HEK293 (cell line): Measurements from ENCODE around the gene COIL.

Source experiments
- CTCF ChIA-PET: fragments of 350-600 bp; formaldehyde crosslinking; extraction: SDS; loops from one replicate; lab custom pipeline; 2021; ENCODE audit warnings: antibody characterized with exemption; lab: Yijun Ruan, JAX
- POLR2A ChIA-PET: fragments of 300-600 bp; formaldehyde crosslinking; extraction: SDS; loops from one replicate; lab custom pipeline; 2020; ENCODE audit warnings: antibody characterized with exemption, inconsistent platforms; lab: Yijun Ruan, JAX
- H3K27ac ChIP-seq: fragments of 200-500 bp; sonication (Bioruptor generic); 2 replicates; pipeline ENCODE4 v1.5.1; 2014; ENCODE audit warnings: low read depth, low read length, control low read depth, inconsistent platforms; ENCODE audit errors: extremely low read depth
- H3K36me3 ChIP-seq, 2 experiments: fragments of 200-500 bp in 1 of 2; sonication (Bioruptor generic) in 1 of 2; 1 replicate in 1 of 2; 2 replicates in 1 of 2; pipeline ENCODE4 v1.5.1; 2014 to 2017; ENCODE audit warnings: inconsistent platforms in 2 of 2, low read length in 2 of 2; ENCODE audit not compliant: control insufficient read depth in 2 of 2, insufficient read depth in 1 of 2
- H3K4me1 ChIP-seq: fragments of 200-500 bp; sonication (Bioruptor generic); 2 replicates; pipeline ENCODE4 v1.5.1; 2014; ENCODE audit warnings: mild to moderate bottlenecking, low read length, inconsistent platforms; ENCODE audit not compliant: control insufficient read depth, insufficient read depth
- H3K4me3 ChIP-seq: 2 replicates; pipeline ENCODE4 v1.5.1; 2011; ENCODE audit warnings: low read depth, mild to moderate bottlenecking, control low read depth, low read length, moderate library complexity
- H3K9me3 ChIP-seq: fragments of 200-500 bp; sonication (Bioruptor generic); 2 replicates; pipeline ENCODE4 v1.5.1; 2014; ENCODE audit warnings: low read depth, low read length, inconsistent platforms; ENCODE audit not compliant: control insufficient read depth, insufficient read depth
- EGR2 ChIP-seq: fragments of 450-650 bp; formaldehyde crosslinking; IDR thresholded peaks from 2 replicates; pipeline ENCODE4 v1.5.1; 2016; ENCODE audit warnings: low read depth, missing biosample characterization, missing genetic modification characterization
- HOXD13 ChIP-seq: sonication (generic); formaldehyde crosslinking; IDR thresholded peaks from 2 replicates; pipeline ENCODE4 v1.8.0; 2022; ENCODE audit warnings: missing genetic modification reagents, borderline replicate concordance
- SETDB1 ChIP-seq: IDR thresholded peaks from one replicate; pipeline ENCODE4 v1.6.1; 2017; ENCODE audit warnings: mild to moderate bottlenecking, low read length, moderate library complexity, mixed read lengths; ENCODE audit not compliant: insufficient read length
- TCF7L2 ChIP-seq: IDR thresholded peaks from 2 replicates; pipeline ENCODE4 v1.6.1; 2011; ENCODE audit warnings: low read depth, mild to moderate bottlenecking, inconsistent platforms, low read length, moderate library complexity, borderline replicate concordance
- ZBTB8A ChIP-seq: fragments of 450-650 bp; formaldehyde crosslinking; IDR thresholded peaks from 2 replicates; pipeline ENCODE4 v1.5.1; 2016; ENCODE audit warnings: missing biosample characterization, missing genetic modification characterization
- ZFHX2 ChIP-seq: fragments of 450-650 bp; formaldehyde crosslinking; conservative IDR thresholded peaks from 2 replicates; pipeline ENCODE4 v1.5.1; 2016; ENCODE audit warnings: missing biosample characterization, missing genetic modification characterization
- ZNF174 ChIP-seq: fragments of 450-650 bp; formaldehyde crosslinking; IDR thresholded peaks from 2 replicates; pipeline ENCODE4 v1.5.0; 2017; ENCODE audit warnings: missing biosample characterization, mild to moderate bottlenecking, missing genetic modification characterization
- ZNF184 ChIP-seq: fragments of 450-650 bp; IDR thresholded peaks from 2 replicates; pipeline ENCODE4 v1.5.1; 2018; ENCODE audit warnings: missing biosample characterization, mild to moderate bottlenecking, missing genetic modification characterization
- ZNF221 ChIP-seq: fragments of 450-650 bp; formaldehyde crosslinking; IDR thresholded peaks from 2 replicates; pipeline ENCODE4 v1.5.1; 2017; ENCODE audit warnings: missing biosample characterization, missing genetic modification characterization, borderline replicate concordance
- ZNF23 ChIP-seq: fragments of 450-650 bp; formaldehyde crosslinking; IDR thresholded peaks from 2 replicates; pipeline ENCODE4 v1.5.1; 2016; ENCODE audit warnings: missing biosample characterization, missing genetic modification characterization, borderline replicate concordance
- ZNF354C ChIP-seq: fragments of 450-650 bp; formaldehyde crosslinking; IDR thresholded peaks from 2 replicates; pipeline ENCODE4 v1.5.1; 2016; ENCODE audit warnings: missing biosample characterization, missing genetic modification characterization, low read depth, borderline replicate concordance
- ZNF555 ChIP-seq: fragments of 450-650 bp; formaldehyde crosslinking; conservative IDR thresholded peaks from 2 replicates; pipeline ENCODE4 v1.5.1; 2017; ENCODE audit warnings: missing biosample characterization, mild to moderate bottlenecking, missing genetic modification characterization, inconsistent platforms
- ZNF560 ChIP-seq: fragments of 450-650 bp; formaldehyde crosslinking; IDR thresholded peaks from 2 replicates; pipeline ENCODE4 v1.5.1; 2017; ENCODE audit warnings: missing biosample characterization, missing genetic modification characterization, borderline replicate concordance
- ZNF571 ChIP-seq: fragments of 450-650 bp; formaldehyde crosslinking; IDR thresholded peaks from 2 replicates; pipeline ENCODE4 v1.5.0; 2017; ENCODE audit warnings: missing biosample characterization, missing genetic modification characterization
- ZNF600 ChIP-seq: fragments of 450-650 bp; formaldehyde crosslinking; IDR thresholded peaks from 2 replicates; pipeline ENCODE4 v1.5.1; 2016; ENCODE audit warnings: missing biosample characterization, missing genetic modification characterization
- ZNF768 ChIP-seq: fragments of 450-650 bp; formaldehyde crosslinking; IDR thresholded peaks from 2 replicates; pipeline ENCODE4 v1.5.1; 2018; ENCODE audit warnings: missing biosample characterization, mild to moderate bottlenecking, missing genetic modification characterization
- ZNF791 ChIP-seq: fragments of 450-650 bp; formaldehyde crosslinking; IDR thresholded peaks from 2 replicates; pipeline ENCODE4 v1.5.1; 2016; ENCODE audit warnings: missing biosample characterization, missing genetic modification characterization
- ZNF843 ChIP-seq: fragments of 450-650 bp; formaldehyde crosslinking; IDR thresholded peaks from 2 replicates; pipeline ENCODE4 v1.5.1; 2016; ENCODE audit warnings: missing biosample characterization, missing genetic modification characterization
- TF ChIP-seq, protein P1 (sequence below): fragments of 450-650 bp; formaldehyde crosslinking; IDR thresholded peaks from 2 replicates; pipeline ENCODE4 v1.5.1; 2017; ENCODE audit warnings: missing biosample characterization, missing genetic modification characterization
- TF ChIP-seq, protein P2 (sequence below): fragments of 450-650 bp; formaldehyde crosslinking; IDR thresholded peaks from 2 replicates; pipeline ENCODE4 v1.5.1; 2017; ENCODE audit warnings: missing biosample characterization, missing genetic modification characterization

COIL gene

DNA sequence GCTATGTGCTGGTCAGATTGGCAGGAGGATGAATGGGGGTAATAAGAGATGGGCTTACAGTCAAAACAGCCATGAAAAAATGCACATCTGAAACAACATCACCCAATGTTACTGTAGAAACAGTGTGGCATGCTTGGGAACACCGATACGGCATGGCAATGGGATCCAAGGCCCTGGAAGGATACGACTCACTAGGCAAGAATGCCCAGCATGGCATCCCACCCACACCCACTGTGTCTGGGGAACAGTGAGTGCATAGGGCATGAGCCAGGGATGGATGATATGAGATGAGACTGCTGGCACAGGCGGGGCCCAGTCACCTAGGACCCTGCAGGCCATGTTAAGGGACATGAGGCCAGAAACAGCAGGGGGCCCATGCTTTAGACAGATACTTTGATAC, 58.5 kb downstream of the COIL start:
- no peak for TF ChIP-seq ZNF555
- peak; percentile 52; the same call in 1 of the 2 replicates for TF ChIP-seq ZNF600 (tag by site-specific recombination)
- Histone ChIP-seq H3K27ac (no peak overlapping the region), H3K4me1 (no peaks in the 10 kb centered on the region), H3K9me3 (no peaks in the 10 kb centered on the region), H3K36me3 (peaks cover 37 to 98% of the 10 kb centered on the region in 2 experiments), H3K4me3 (no peak overlapping the region)
- CTCF ChIA-PET = interaction anchor here (1.3 kb wide), 1 partner anchor 43 kb away, joined by 3 read pairs; no protein-coding TSS in a partner anchor
- POLR2A ChIA-PET = interaction anchor here (1.3 kb wide), 1 partner anchor 11 kb away, joined by 7 read pairs; the partner anchor contains the start of gene TRIM25

DNA sequence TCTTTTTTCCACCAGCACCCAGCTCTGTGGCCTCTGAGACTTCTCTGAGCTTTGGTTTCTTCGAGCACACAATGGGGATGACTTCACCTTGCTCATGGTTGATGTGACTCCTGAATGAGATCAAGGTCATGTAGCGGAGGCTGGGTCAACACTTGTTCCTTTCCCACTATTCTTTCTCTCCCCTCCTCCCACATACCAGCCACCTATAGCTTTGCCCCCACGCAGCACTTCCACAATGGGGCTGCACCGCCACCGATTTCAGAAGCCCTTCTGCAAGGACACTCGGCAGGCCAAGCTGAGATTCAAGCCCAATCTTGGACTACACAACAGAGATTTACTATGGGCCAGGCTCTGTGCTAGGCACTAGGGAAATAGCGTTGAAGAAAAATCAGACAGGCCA, 61.4 kb downstream of the COIL start:
- TF ChIP-seq EGR2 (tag by site-specific recombination) (peak; percentile 68), SETDB1 (no peak), ZFHX2 (tag by site-specific recombination) (0 out of 2 replicates have a peak, but pooled peaks have one; percentile 20)
- no peaks in the 10 kb centered on the region for H3K4me1 ChIP-seq
- no peak overlapping the region for H3K4me3 ChIP-seq
- ChIA-PET POLR2A (interaction anchor here (1.3 to 1.5 kb wide), 2 partner anchors 12 to 15 kb away, joined by 3 to 10 read pairs; partner anchors contain the start of gene TRIM25), CTCF (interaction anchor here (0.6 kb wide), 1 partner anchor 79 kb away, joined by 3 read pairs; no protein-coding TSS in a partner anchor)
- no peak overlapping the region for H3K27ac ChIP-seq
- peaks cover 38 to 94% of the 10 kb centered on the region in 2 experiments for H3K36me3 ChIP-seq
- H3K9me3 ChIP-seq = no peaks in the 10 kb centered on the region

DNA sequence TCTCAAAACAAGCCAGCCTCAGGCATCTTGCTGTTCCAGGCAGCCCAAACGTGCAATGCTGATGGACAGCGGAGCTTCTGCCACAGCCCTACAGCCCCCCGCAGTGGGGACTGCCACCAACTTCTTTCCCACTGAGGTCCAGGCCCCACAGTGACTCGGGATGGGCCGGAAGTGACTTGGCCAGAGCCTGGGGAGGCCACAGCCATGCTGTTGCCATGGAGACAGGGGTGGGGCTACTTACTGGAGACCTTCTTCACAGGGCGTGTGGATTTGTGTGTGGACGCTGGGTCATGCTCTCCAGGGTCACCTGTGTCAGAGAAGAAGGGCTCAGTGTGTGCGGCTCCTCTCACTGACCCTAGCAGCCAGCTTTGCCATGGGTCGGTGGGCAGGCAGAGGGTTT, 62.0 kb downstream of the COIL start:
- Histone ChIP-seq H3K4me1 (no peaks in the 10 kb centered on the region), H3K4me3 (no peak overlapping the region), H3K9me3 (no peaks in the 10 kb centered on the region), H3K36me3 (peaks cover 37 to 92% of the 10 kb centered on the region in 2 experiments), H3K27ac (no peak overlapping the region)
- CTCF ChIA-PET = interaction anchor here (0.6 kb wide), 1 partner anchor 79 kb away, joined by 3 read pairs; no protein-coding TSS in a partner anchor
- POLR2A ChIA-PET = interaction anchor here (1.3 to 1.5 kb wide), 2 partner anchors 13 to 15 kb away, joined by 3 to 10 read pairs; partner anchors contain the start of gene TRIM25
- TF ChIP-seq ZNF560 (tag by site-specific recombination) (no peak), ZNF23 (tag by site-specific recombination) (no peak), TCF7L2 (no peak), ZNF221 (tag by site-specific recombination) (no peak), ZNF354C (tag by site-specific recombination) (no peak), ZNF791 (tag by site-specific recombination) (no peak), ZNF184 (tag by site-specific recombination) (no peak), ZNF768 (no peak), ZNF843 (no peak), HOXD13 (CRISPR knock-in tag) (no peak), ZBTB8A (tag by site-specific recombination) (no peak), ZNF174 (tag by site-specific recombination) (no peak), ZNF571 (tag by site-specific recombination) (no peak)
- TF ChIP-seq, protein P1, sequence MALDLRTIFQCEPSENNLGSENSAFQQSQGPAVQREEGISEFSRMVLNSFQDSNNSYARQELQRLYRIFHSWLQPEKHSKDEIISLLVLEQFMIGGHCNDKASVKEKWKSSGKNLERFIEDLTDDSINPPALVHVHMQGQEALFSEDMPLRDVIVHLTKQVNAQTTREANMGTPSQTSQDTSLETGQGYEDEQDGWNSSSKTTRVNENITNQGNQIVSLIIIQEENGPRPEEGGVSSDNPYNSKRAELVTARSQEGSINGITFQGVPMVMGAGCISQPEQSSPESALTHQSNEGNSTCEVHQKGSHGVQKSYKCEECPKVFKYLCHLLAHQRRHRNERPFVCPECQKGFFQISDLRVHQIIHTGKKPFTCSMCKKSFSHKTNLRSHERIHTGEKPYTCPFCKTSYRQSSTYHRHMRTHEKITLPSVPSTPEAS = no peak
- TF ChIP-seq, protein P2, sequence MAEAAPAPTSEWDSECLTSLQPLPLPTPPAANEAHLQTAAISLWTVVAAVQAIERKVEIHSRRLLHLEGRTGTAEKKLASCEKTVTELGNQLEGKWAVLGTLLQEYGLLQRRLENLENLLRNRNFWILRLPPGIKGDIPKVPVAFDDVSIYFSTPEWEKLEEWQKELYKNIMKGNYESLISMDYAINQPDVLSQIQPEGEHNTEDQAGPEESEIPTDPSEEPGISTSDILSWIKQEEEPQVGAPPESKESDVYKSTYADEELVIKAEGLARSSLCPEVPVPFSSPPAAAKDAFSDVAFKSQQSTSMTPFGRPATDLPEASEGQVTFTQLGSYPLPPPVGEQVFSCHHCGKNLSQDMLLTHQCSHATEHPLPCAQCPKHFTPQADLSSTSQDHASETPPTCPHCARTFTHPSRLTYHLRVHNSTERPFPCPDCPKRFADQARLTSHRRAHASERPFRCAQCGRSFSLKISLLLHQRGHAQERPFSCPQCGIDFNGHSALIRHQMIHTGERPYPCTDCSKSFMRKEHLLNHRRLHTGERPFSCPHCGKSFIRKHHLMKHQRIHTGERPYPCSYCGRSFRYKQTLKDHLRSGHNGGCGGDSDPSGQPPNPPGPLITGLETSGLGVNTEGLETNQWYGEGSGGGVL (tag by site-specific recombination) = no peak
- TF ChIP-seq, all 188 proteins: peak for 0
